Activated CD4-positive, alpha-beta memory T cell treated with anti-CD3 and anti-CD28 coated beads for 36 hours (primary cell): Measurements from ENCODE around the gene MMGT1. TPM values are rescaled to one million over a fixed set of nuclear protein-coding genes. Genes with fewer than 3 reads are reported as not detected.

Source experiments
- CTCF ChIA-PET: fragments of 350-600 bp; sonication (Branson Sonifier 250); formaldehyde crosslinking; loops from one replicate; lab custom pipeline; 2021; ENCODE audit warnings: antibody characterized with exemption, inconsistent platforms; lab: Charles Lee
- POLR2A ChIA-PET: fragments of 350-600 bp; sonication (Branson Sonifier 250); formaldehyde crosslinking; loops from one replicate; lab custom pipeline; 2021; ENCODE audit warnings: antibody characterized with exemption; lab: Charles Lee
- DNase-seq: peaks from one replicate; pipeline ENCODE4 v3.0.0-alpha.2; 2020
- H3K27ac Mint-ChIP-seq: one replicate; pipeline ENCODE4 v1.8.0; 2021; ENCODE audit warnings: mixed read lengths
- H3K27me3 Mint-ChIP-seq: one replicate; pipeline ENCODE4 v1.8.0; 2021; ENCODE audit warnings: mixed read lengths
- H3K36me3 Mint-ChIP-seq: one replicate; pipeline ENCODE4 v1.8.0; 2021; ENCODE audit warnings: mixed read lengths
- H3K4me1 Mint-ChIP-seq: one replicate; pipeline ENCODE4 v1.8.0; 2021; ENCODE audit warnings: low read depth, mixed read lengths
- H3K4me3 Mint-ChIP-seq: one replicate; pipeline ENCODE4 v1.8.0; 2021; ENCODE audit warnings: mild to moderate bottlenecking, mixed read lengths
- H3K9me3 Mint-ChIP-seq: one replicate; pipeline ENCODE4 v1.8.0; 2021; ENCODE audit warnings: mixed read lengths
- intact Hi-C: fragments of 100-400 bp; cut with micrococcal nuclease; formaldehyde crosslinking; loops from one replicate; pipeline ENCODE4 v1.15.1; 2023
- total RNA-seq, 2 experiments: library from RNA; stranded (reverse); gene quantifications; one replicate each; pipeline ENCODE4 v1.2.3, GENCODE V29; 2021

The MMGT1 gene
- total RNA-seq: 10 to 100 TPM; 20.6 to 21.4 TPM

DNA sequence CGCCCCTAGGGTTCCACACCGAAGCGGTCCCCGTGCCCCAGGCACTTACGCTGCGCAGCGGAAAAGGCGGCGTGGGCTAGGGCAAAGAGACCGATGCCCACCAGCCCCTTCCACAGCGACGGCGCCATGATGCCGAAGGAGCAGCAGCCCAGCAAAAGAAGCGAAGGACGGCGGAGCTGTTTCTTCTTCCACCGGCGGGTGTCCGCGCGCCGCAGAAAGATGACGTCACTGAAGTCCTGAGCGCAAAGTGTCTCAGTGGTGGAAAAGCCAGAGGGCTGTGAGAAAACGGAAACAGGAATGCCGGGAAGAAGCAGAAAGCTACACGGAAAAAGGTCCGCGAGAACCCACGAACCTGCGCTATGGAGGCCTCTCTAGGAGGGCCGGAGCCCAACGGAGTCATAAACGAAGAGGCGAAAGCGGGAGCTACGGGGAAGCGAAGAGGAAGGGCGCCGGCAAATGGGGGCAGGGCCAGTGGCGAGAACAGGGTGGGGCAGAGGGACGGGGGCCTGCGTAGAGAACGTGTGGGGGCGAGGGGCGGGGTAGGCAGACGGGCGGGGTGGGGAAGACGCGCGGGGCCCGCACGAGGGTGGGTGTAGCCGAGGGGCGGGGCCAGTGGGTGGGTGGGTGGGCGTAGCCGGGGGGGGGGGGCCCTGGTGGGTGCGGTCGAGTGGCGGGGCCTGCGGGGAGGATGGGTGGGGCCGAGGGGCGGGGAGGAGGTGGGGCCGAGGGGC lies at the start of gene MMGT1:
MMGT1 (minus strand) TSS at position 441 of the 731 bp plus-strand sequence; CDS start at position 128, 313 bp downstream.
- ChIA-PET POLR2A (interaction anchor here (1.2 to 2.8 kb wide), 2 partner anchors 11 to 13 kb away, joined by 4 to 13 read pairs; partner anchors contain the start of gene SLC9A6), CTCF (interaction anchor here (0.6 kb wide), 1 partner anchor 229 kb away, joined by 3 read pairs; no protein-coding TSS in a partner anchor)
- Mint-ChIP-seq H3K4me3 (peak within 1 kb of the TSS; percentile 93), H3K36me3 (no peaks in the 10 kb centered on the region), H3K9me3 (no peaks in the 10 kb centered on the region), H3K27me3 (no peaks in the 10 kb centered on the region), H3K27ac (peak within 1 kb of the TSS; percentile 93), H3K4me1 (peaks cover 37% of the 10 kb centered on the region)
- DNase-seq: peak; percentile 89
- intact Hi-C loops: loop anchor here (1.0 to 5.0 kb wide), 5 partner anchors 12 to 1166 kb away; partner anchors contain the start of genes FHL1, INTS6L and SLC9A6

DNA sequence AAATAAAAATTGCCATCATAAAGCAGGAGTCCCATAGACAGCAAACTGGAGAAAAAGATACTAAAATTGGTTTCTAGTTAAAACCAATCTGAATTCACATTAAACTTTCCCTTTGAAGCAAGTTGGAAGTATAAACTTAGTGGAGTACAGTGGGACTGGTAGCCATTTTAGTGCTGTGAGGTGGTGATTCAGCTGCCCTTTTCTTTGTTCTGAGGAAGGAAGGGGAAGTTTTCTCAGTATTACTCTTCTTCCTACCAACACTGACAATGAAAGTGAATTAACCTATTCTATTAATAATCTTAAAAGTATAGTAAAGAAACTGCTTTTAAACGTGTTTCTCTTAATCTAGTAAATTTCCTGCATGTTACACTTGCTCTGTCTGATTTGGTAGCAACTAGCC lies 48.1 kb upstream of the MMGT1 start:
- ChIA-PET CTCF (no interaction called here), POLR2A (no interaction called here)
- Mint-ChIP-seq H3K4me1 (peaks cover 10% of the 10 kb centered on the region), H3K36me3 (peaks cover 14% of the 10 kb centered on the region), H3K4me3 (no peak overlapping the region), H3K9me3 (no peaks in the 10 kb centered on the region), H3K27me3 (no peaks in the 10 kb centered on the region), H3K27ac (peak overlapping the region; percentile 42)
- intact Hi-C loops: no loop called here
- DNase-seq: no peak

DNA sequence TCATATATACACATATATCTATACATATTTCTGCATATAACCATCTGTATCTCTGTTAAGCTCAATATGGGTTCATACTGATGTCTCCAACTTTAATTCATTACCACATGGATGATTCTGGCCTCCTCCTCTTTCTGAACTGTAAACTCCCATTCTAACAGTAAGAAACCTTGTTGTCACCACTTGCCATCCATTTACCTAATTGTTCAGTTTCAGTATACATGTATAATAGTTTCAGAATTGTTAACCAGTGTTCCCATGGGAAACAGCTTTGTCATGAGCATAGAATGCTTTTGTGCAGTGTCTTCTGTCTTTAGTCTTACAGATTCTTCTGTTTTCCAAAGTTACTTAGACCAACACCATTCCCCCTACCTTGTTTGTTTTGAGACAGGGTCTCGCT lies 47.4 kb upstream of the MMGT1 start:
- intact Hi-C loops: no loop called here
- DNase-seq: no peak
- Mint-ChIP-seq H3K9me3 (no peaks in the 10 kb centered on the region), H3K4me1 (peaks cover 10% of the 10 kb centered on the region), H3K4me3 (no peak overlapping the region), H3K27ac (peak overlapping the region; percentile 28), H3K36me3 (peaks cover 14% of the 10 kb centered on the region), H3K27me3 (no peaks in the 10 kb centered on the region)
- CTCF ChIA-PET: no interaction called here
- POLR2A ChIA-PET: no interaction called here

DNA sequence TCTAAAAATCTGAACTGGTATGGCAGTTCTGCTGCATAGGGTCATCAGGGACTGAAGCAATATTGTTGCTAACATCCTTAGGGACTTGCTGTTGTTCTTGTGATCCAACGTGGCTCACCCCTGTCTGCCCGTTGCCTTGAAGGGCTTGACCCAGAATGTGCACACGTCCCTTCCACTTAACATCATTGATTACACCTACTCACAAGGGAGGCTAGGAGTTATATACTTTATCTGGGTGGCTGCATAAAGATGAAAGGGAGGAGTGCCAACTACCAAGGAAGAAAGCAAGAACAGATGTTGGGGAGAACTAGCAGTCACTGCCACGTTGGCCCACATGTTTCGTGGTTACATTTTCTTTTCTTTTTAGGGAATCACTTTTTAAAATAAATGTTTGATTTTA lies 45.4 kb upstream of the MMGT1 start:
- Mint-ChIP-seq H3K36me3 (peaks cover 18% of the 10 kb centered on the region), H3K4me1 (peaks cover 10% of the 10 kb centered on the region), H3K4me3 (no peak overlapping the region), H3K9me3 (no peaks in the 10 kb centered on the region), H3K27ac (no peak overlapping the region), H3K27me3 (no peaks in the 10 kb centered on the region)
- intact Hi-C loops: no loop called here
- CTCF ChIA-PET: no interaction called here
- no peak for DNase-seq
- POLR2A ChIA-PET: no interaction called here

DNA sequence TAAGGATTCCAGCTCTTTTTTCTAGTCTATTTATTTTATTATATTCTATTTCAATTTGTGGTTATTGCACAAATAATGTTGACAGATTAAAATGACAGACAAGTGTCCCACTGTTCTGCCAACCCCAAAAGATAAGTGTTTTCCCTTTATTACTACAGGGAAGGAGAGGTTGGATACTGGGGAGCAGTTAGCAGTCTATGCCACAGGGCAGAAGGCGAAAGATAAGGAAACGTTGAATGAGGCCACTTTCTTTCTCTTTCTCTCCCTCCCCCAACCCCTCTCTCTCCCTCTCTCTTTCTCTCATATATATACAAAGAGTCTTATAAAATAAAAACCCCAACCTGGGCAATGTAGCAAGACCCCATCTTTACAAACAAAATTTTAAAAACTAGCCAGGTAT lies 43.1 kb upstream of the MMGT1 start:
- no peaks in the 10 kb centered on the region for H3K9me3 Mint-ChIP-seq
- peaks cover 9% of the 10 kb centered on the region for H3K4me1 Mint-ChIP-seq
- no peak overlapping the region for H3K4me3 Mint-ChIP-seq
- H3K36me3 Mint-ChIP-seq: peaks cover 19% of the 10 kb centered on the region
- ChIA-PET POLR2A (no interaction called here), CTCF (interaction anchor here (2.5 kb wide), 1 partner anchor 11 kb away, joined by 7 read pairs; no protein-coding TSS in a partner anchor)
- H3K27me3 Mint-ChIP-seq: no peaks in the 10 kb centered on the region
- intact Hi-C loops: no loop called here
- no peak for DNase-seq
- H3K27ac Mint-ChIP-seq: no peak overlapping the region

DNA sequence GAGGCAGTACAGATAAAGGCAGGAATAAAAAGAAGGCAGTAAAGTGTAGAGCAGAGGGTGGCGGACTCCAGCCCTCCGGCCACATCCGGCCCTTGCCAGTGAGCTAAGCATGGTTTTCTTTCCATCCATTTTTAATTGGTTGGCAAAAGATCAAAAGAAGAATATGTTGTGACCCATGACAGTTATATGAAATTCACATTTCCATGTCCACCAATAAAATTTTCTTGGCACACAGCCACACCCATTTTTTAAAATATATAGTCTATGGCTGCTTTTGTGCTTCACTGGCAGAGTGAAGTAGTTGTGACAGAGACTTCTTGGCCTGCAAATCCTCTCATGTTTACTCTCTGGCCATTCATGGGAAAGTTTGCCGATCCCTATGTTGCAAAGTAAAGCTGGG lies 41.2 kb upstream of the MMGT1 start:
- H3K4me3 Mint-ChIP-seq: no peak overlapping the region
- no peaks in the 10 kb centered on the region for H3K9me3 Mint-ChIP-seq
- intact Hi-C loops: no loop called here
- ChIA-PET POLR2A (no interaction called here), CTCF (interaction anchor here (2.5 kb wide), 1 partner anchor 13 kb away, joined by 7 read pairs; no protein-coding TSS in a partner anchor)
- no peak overlapping the region for H3K27ac Mint-ChIP-seq
- no peaks in the 10 kb centered on the region for H3K4me1 Mint-ChIP-seq
- H3K36me3 Mint-ChIP-seq: peaks cover 18% of the 10 kb centered on the region
- DNase-seq: no peak
- H3K27me3 Mint-ChIP-seq: no peaks in the 10 kb centered on the region

DNA sequence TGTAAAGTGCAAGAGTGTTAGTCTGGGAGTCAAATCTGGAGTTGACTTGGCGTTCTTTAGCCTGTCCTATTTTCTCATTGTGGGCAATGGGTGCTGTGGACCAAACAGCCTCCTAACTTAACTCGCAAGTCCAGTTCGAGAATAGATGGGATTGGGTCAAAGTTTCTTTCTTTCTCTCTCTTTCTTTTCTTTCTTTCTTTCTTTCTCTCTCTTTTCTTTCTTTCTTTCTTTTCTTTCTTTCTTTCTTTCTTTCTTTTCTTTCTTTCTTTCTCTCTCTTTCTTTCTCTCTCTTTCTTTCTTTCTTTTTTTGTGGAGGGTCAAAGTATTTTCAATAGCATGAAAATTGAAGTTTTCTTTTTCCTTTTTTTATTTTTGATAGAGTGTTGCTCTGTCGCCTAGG lies 14.5 kb upstream of the MMGT1 start:
- Mint-ChIP-seq H3K27ac (no peak overlapping the region), H3K4me1 (peaks cover 52% of the 10 kb centered on the region), H3K9me3 (no peaks in the 10 kb centered on the region), H3K4me3 (no peak overlapping the region), H3K36me3 (peaks cover 2% of the 10 kb centered on the region), H3K27me3 (no peaks in the 10 kb centered on the region)
- CTCF ChIA-PET: no interaction called here
- POLR2A ChIA-PET: no interaction called here
- intact Hi-C loops: loop anchor here (10.0 kb wide), 1 partner anchor 587 kb away; no protein-coding TSS in a partner anchor
- DNase-seq: no peak

DNA sequence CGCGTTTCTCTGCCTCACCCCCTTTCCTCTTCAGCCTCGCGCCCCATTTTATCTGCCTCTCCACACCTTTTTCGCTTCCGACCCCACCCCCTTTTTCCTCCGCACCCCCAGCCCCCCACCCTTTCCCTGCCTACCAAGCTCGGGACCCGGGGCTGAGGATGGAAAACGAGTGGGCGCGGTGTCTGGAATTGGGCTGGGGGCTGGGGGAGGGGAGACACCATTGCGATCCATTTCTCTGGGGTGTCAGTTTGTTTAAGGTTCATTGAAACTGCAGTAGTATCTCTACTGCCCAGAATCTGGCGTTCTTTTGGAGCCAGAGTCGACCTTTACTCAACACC lies 12.2 kb upstream of the MMGT1 start:
- CTCF ChIA-PET: no interaction called here
- peaks cover 58% of the 10 kb centered on the region for H3K4me1 Mint-ChIP-seq
- intact Hi-C loops: loop anchor here (1.0 to 10.0 kb wide), 2 partner anchors 12 to 589 kb away; no protein-coding TSS in a partner anchor
- H3K9me3 Mint-ChIP-seq: no peaks in the 10 kb centered on the region
- no peak for DNase-seq
- H3K36me3 Mint-ChIP-seq: peaks cover 2% of the 10 kb centered on the region
- H3K27me3 Mint-ChIP-seq: no peaks in the 10 kb centered on the region
- H3K27ac Mint-ChIP-seq: peak overlapping the region; percentile 73
- POLR2A ChIA-PET: interaction anchor here (1.7 kb wide), 1 partner anchor 12 kb away, joined by 4 read pairs; the partner anchor contains the start of gene MMGT1
- peak overlapping the region; percentile 89 for H3K4me3 Mint-ChIP-seq

DNA sequence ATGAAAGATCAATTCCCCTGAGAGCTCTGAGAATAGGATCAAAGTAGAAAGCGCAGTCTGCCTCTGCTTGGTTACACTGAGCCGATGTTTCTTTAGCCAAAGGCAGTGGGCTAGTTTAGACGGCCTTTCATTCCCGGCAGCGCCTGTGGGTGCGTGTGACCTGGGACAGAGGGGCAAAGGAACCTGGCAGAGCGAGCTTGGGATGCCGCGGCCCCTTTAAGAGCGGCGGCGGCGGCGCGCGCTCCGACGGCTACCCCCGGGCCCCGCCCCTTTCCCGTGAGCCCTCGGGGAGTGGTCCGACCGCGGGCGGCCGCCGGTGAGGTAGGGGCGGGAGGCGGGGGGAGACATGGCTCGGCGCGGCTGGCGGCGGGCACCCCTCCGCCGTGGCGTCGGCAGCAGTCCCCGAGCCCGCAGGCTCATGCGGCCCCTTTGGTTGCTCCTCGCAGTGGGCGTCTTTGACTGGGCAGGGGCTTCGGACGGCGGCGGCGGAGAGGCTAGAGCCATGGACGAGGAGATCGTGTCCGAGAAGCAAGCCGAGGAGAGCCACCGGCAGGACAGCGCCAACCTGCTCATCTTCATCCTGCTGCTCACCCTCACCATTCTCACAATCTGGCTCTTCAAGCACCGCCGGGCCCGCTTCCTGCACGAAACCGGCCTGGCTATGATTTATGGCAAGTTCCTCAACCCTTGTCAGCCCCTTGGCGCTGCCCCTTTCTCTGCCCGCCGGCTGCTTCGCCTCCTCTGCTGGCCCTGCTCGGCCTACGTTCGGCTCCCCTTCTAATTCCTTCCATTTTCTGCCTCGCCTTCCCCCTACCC lies 11.6 kb upstream of the MMGT1 start, which contains the start of gene SLC9A6:
SLC9A6 (plus strand) TSS at position 279 of the 816 bp plus-strand sequence; CDS start at position 503, 224 bp downstream.
- H3K9me3 Mint-ChIP-seq: no peaks in the 10 kb centered on the region
- no peaks in the 10 kb centered on the region for H3K27me3 Mint-ChIP-seq
- POLR2A ChIA-PET: interaction anchor here (1.7 to 2.2 kb wide), 2 partner anchors 11 kb away, joined by 4 to 13 read pairs; partner anchors contain the start of gene MMGT1
- CTCF ChIA-PET: no interaction called here
- peak; percentile 77 for DNase-seq
- peak within 1 kb of the TSS; percentile 89 for H3K4me3 Mint-ChIP-seq
- intact Hi-C loops: loop anchor here (1.0 to 10.0 kb wide), 2 partner anchors 11 to 589 kb away; no protein-coding TSS in a partner anchor
- H3K27ac Mint-ChIP-seq: peak within 1 kb of the TSS; percentile 86
- peaks cover 59% of the 10 kb centered on the region for H3K4me1 Mint-ChIP-seq
- peaks cover 2% of the 10 kb centered on the region for H3K36me3 Mint-ChIP-seq

DNA sequence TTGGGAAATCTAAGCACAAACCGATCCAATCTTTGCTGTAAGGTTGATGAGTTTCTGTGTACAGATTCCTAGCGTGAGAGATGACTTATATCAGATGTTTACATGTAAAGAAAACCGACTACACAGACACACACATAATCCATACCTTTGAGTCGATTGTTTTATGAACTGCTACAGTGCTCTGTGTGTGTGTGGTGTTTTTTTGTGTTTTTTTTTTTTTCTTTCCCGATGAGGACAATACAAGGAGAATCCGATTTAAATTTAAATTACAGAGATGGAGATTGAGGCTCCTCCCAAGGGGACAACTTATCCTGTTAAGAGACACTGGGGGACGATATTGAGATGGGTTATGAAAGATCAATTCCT lies 11.0 kb upstream of the MMGT1 start:
- POLR2A ChIA-PET: interaction anchor here (2.2 kb wide), 1 partner anchor 10 kb away, joined by 13 read pairs; the partner anchor contains the start of gene MMGT1
- H3K36me3 Mint-ChIP-seq: peaks cover 2% of the 10 kb centered on the region
- CTCF ChIA-PET: interaction anchor here (0.6 to 1.1 kb wide), 2 partner anchors 44 to 186 kb away, joined by 3 to 4 read pairs; no protein-coding TSS in a partner anchor
- H3K4me1 Mint-ChIP-seq: peaks cover 59% of the 10 kb centered on the region
- peak overlapping the region; percentile 86 for H3K4me3 Mint-ChIP-seq
- H3K27me3 Mint-ChIP-seq: no peaks in the 10 kb centered on the region
- no peaks in the 10 kb centered on the region for H3K9me3 Mint-ChIP-seq
- intact Hi-C loops: loop anchor here (1.0 to 10.0 kb wide), 2 partner anchors 10 to 590 kb away; no protein-coding TSS in a partner anchor
- no peak for DNase-seq
- peak overlapping the region; percentile 86 for H3K27ac Mint-ChIP-seq

DNA sequence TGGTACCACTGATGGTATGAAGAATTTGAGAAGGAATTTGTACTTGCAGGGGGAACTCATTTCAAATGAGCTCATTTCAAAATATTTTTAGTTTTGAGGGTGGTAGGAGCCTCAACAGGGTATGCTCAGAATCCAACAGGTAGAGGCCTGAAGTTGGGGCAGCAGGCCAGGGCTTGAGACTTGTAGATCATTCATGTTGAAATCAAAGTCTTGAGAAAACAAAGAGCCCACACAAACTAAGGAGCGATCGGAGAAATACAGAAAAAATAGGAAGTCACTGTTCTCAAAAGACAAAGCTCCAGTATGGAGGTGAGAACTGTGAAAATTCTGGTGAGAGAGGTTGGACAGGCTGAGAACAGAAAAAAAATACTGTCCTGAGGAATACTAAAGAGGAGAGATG lies 10.5 kb upstream of the MMGT1 start:
- H3K27me3 Mint-ChIP-seq: no peaks in the 10 kb centered on the region
- ChIA-PET CTCF (interaction anchor here (0.6 to 1.1 kb wide), 2 partner anchors 44 to 187 kb away, joined by 3 to 4 read pairs; no protein-coding TSS in a partner anchor), POLR2A (interaction anchor here (2.2 kb wide), 1 partner anchor 10 kb away, joined by 13 read pairs; the partner anchor contains the start of gene MMGT1)
- H3K9me3 Mint-ChIP-seq: no peaks in the 10 kb centered on the region
- peaks cover 56% of the 10 kb centered on the region for H3K4me1 Mint-ChIP-seq
- intact Hi-C loops: loop anchor here (10.0 kb wide), 1 partner anchor 591 kb away; no protein-coding TSS in a partner anchor
- DNase-seq: no peak
- no peaks in the 10 kb centered on the region for H3K36me3 Mint-ChIP-seq
- peak overlapping the region; percentile 86 for H3K27ac Mint-ChIP-seq
- peak overlapping the region; percentile 86 for H3K4me3 Mint-ChIP-seq
